Trophoblast cell (in vitro differentiated cells and primary cell): Measurements from ENCODE around the gene TUBGCP5.

Experiments
- DNase-seq, 2 donors: peaks; one replicate each; pipeline ENCODE4 v3.0.0-alpha.2; 2016
- H2AFZ ChIP-seq: 2 replicates; pipeline ENCODE4 v1.6.1; 2013; ENCODE audit warnings: low read length, moderate library complexity, mild to moderate bottlenecking; ENCODE audit not compliant: insufficient read depth, poor library complexity
- H2AK5ac ChIP-seq: 2 replicates; pipeline ENCODE4 v1.6.1; 2013; ENCODE audit warnings: mild to moderate bottlenecking, low read length
- H2BK120ac ChIP-seq: 2 replicates; pipeline ENCODE4 v1.6.1; 2013; ENCODE audit warnings: low read length, mild to moderate bottlenecking, moderate library complexity; ENCODE audit not compliant: insufficient read depth, poor library complexity
- H2BK12ac ChIP-seq: 2 replicates; pipeline ENCODE4 v1.6.1; 2013; ENCODE audit warnings: mild to moderate bottlenecking, low read length, moderate library complexity
- H2BK5ac ChIP-seq: 2 replicates; pipeline ENCODE4 v1.6.1; 2013; ENCODE audit warnings: low read length, low read depth, moderate library complexity, mild to moderate bottlenecking; ENCODE audit not compliant: poor library complexity
- H3K14ac ChIP-seq: 2 replicates; pipeline ENCODE4 v1.6.1; 2013; ENCODE audit warnings: mild to moderate bottlenecking, low read length
- H3K18ac ChIP-seq: 2 replicates; pipeline ENCODE4 v1.6.1; 2013; ENCODE audit warnings: mild to moderate bottlenecking, low read length
- H3K23ac ChIP-seq: 2 replicates; pipeline ENCODE4 v1.6.1; 2013; ENCODE audit warnings: low read length
- H3K27ac ChIP-seq: 2 replicates; pipeline ENCODE4 v1.5.1; 2013; ENCODE audit warnings: low read depth, mild to moderate bottlenecking, inconsistent platforms, low read length, moderate library complexity
- H3K27me3 ChIP-seq: 2 replicates; pipeline ENCODE4 v1.6.1; 2013; ENCODE audit warnings: inconsistent platforms, mild to moderate bottlenecking, low read length, moderate library complexity; ENCODE audit not compliant: insufficient read depth
- H3K36me3 ChIP-seq, 2 experiments: 1 replicate in 1 of 2; 2 replicates in 1 of 2; pipeline ENCODE4 v1.6.1; 2013; ENCODE audit warnings: low read length in 2 of 2, mild to moderate bottlenecking in 2 of 2, moderate library complexity in 1 of 2; ENCODE audit not compliant: insufficient read depth in 2 of 2, control insufficient read depth in 1 of 2
- H3K4ac ChIP-seq: 2 replicates; pipeline ENCODE4 v1.6.1; 2013; ENCODE audit warnings: low read depth, mild to moderate bottlenecking, low read length, moderate library complexity
- H3K4me1 ChIP-seq, 2 experiments: 1 replicate in 1 of 2; 2 replicates in 1 of 2; pipeline ENCODE4 v1.6.1; 2013; ENCODE audit warnings: low read length in 2 of 2, mild to moderate bottlenecking in 2 of 2, moderate library complexity in 1 of 2; ENCODE audit not compliant: insufficient read depth in 2 of 2, control insufficient read depth in 1 of 2
- H3K4me2 ChIP-seq: 2 replicates; pipeline ENCODE4 v1.6.1; 2013; ENCODE audit warnings: inconsistent platforms, mild to moderate bottlenecking, low read length, moderate library complexity
- H3K4me3 ChIP-seq: 2 replicates; pipeline ENCODE4 v1.5.1; 2013; ENCODE audit warnings: mild to moderate bottlenecking, low read depth, low read length, inconsistent platforms
- H3K79me1 ChIP-seq: one replicate; pipeline ENCODE4 v1.6.1; 2013; ENCODE audit warnings: low read length
- H3K79me2 ChIP-seq: 2 replicates; pipeline ENCODE4 v1.6.1; 2013; ENCODE audit warnings: low read length, mild to moderate bottlenecking; ENCODE audit not compliant: control insufficient read depth, insufficient read depth, poor library complexity
- H3K9ac ChIP-seq: 2 replicates; pipeline ENCODE4 v1.6.1; 2013; ENCODE audit warnings: mild to moderate bottlenecking, low read length
- H3K9me3 ChIP-seq: 2 replicates; pipeline ENCODE4 v1.6.1; 2013; ENCODE audit warnings: low read depth, mild to moderate bottlenecking, control low read depth, inconsistent platforms, low read length; ENCODE audit not compliant: insufficient read depth
- H4K12ac ChIP-seq: 2 replicates; pipeline ENCODE4 v1.6.1; 2013; ENCODE audit warnings: low read depth, mild to moderate bottlenecking, low read length, moderate library complexity
- H4K8ac ChIP-seq: 2 replicates; pipeline ENCODE4 v1.6.1; 2013; ENCODE audit warnings: low read depth, mild to moderate bottlenecking, low read length, moderate library complexity
- H4K91ac ChIP-seq: one replicate; pipeline ENCODE4 v1.6.1; 2013; ENCODE audit warnings: low read depth, mild to moderate bottlenecking, low read length, moderate library complexity
- WGBS: extraction: QIAGEN DNeasy Blood & Tissue Kit; methylation state at CpG from one replicate; pipeline ENCODE4 v1.1.7; 2013; ENCODE audit warnings: missing lambda C conversion rate; ENCODE audit not compliant: insufficient read length, insufficient coverage; ENCODE audit errors: extremely low coverage; 5-methylcytosine and 5-hydroxymethylcytosine counted together

The TUBGCP5 gene

GRCh38 chr15:22956978-22957260 lies 82.5 kb downstream of the TUBGCP5 start:
- H4K12ac ChIP-seq: no peak overlapping the region
- no peak overlapping the region for H3K18ac ChIP-seq
- no peak overlapping the region for H2AK5ac ChIP-seq
- H3K36me3 ChIP-seq: no peaks in the 10 kb centered on the region
- H2BK12ac ChIP-seq: no peak overlapping the region
- H2BK5ac ChIP-seq: no peak overlapping the region
- no peak overlapping the region for H3K14ac ChIP-seq
- no peak overlapping the region for H3K4me3 ChIP-seq
- no peak overlapping the region for H3K23ac ChIP-seq
- peak in 1 of 2 donors; percentile 26 for DNase-seq
- H3K4me1 ChIP-seq: no peaks in the 10 kb centered on the region
- H4K91ac ChIP-seq: no peak overlapping the region
- no peaks in the 10 kb centered on the region for H3K9me3 ChIP-seq
- no peak overlapping the region for H3K4me2 ChIP-seq
- no peaks in the 10 kb centered on the region for H3K27me3 ChIP-seq
- H4K8ac ChIP-seq: no peak overlapping the region
- H3K79me2 ChIP-seq: peaks cover 34% of the 10 kb centered on the region
- no peak overlapping the region for H3K27ac ChIP-seq
- H3K9ac ChIP-seq: no peak overlapping the region
- no peak overlapping the region for H3K4ac ChIP-seq
- H2AFZ ChIP-seq: no peak overlapping the region
- no peaks in the 10 kb centered on the region for H3K79me1 ChIP-seq
- no peak overlapping the region for H2BK120ac ChIP-seq
- WGBS: no CpG with 5 or more reads among the region's 14 CpGs

GRCh38 chr15:22956257-22956977 lies 83.0 kb downstream of the TUBGCP5 start:
- Histone ChIP-seq H3K9ac (no peak overlapping the region), H3K18ac (no peak overlapping the region), H4K12ac (no peak overlapping the region), H2BK12ac (no peak overlapping the region), H3K4me2 (no peak overlapping the region), H3K23ac (no peak overlapping the region), H2AFZ (no peak overlapping the region), H3K14ac (no peak overlapping the region), H3K9me3 (no peaks in the 10 kb centered on the region), H2AK5ac (no peak overlapping the region), H3K79me1 (no peaks in the 10 kb centered on the region), H3K4me1 (peaks cover 3% of the 10 kb centered on the region in 2 experiments), H3K79me2 (peaks cover 38% of the 10 kb centered on the region), H3K27ac (no peak overlapping the region), H4K91ac (no peak overlapping the region), H2BK5ac (no peak overlapping the region), H3K27me3 (no peaks in the 10 kb centered on the region), H4K8ac (no peak overlapping the region), H3K4me3 (no peak overlapping the region), H3K4ac (peak overlapping the region; percentile 71), H3K36me3 (peaks cover 2 to 3% of the 10 kb centered on the region in 2 experiments), H2BK120ac (no peak overlapping the region)
- no peak for DNase-seq
- no CpG with 5 or more reads among the region's 16 CpGs for WGBS

GRCh38 chr15:22955544-22956119 lies 83.7 kb downstream of the TUBGCP5 start:
- Histone ChIP-seq H4K12ac (no peak overlapping the region), H4K91ac (no peak overlapping the region), H2BK120ac (no peak overlapping the region), H4K8ac (no peak overlapping the region), H3K4me1 (peaks cover 4 to 6% of the 10 kb centered on the region in 2 experiments), H3K27me3 (no peaks in the 10 kb centered on the region), H3K23ac (no peak overlapping the region), H2AFZ (no peak overlapping the region), H3K4me3 (no peak overlapping the region), H2BK5ac (no peak overlapping the region), H3K9ac (no peak overlapping the region), H3K79me2 (peaks cover 43% of the 10 kb centered on the region), H3K36me3 (peaks cover 2 to 5% of the 10 kb centered on the region in 2 experiments), H3K14ac (no peak overlapping the region), H3K4ac (peak overlapping the region; percentile 27), H3K18ac (no peak overlapping the region), H3K9me3 (no peaks in the 10 kb centered on the region), H3K27ac (no peak overlapping the region), H3K79me1 (no peaks in the 10 kb centered on the region), H2BK12ac (no peak overlapping the region), H3K4me2 (no peak overlapping the region), H2AK5ac (no peak overlapping the region)
- DNase-seq: no peak
- WGBS: no CpG with 5 or more reads among the region's 6 CpGs

DNA sequence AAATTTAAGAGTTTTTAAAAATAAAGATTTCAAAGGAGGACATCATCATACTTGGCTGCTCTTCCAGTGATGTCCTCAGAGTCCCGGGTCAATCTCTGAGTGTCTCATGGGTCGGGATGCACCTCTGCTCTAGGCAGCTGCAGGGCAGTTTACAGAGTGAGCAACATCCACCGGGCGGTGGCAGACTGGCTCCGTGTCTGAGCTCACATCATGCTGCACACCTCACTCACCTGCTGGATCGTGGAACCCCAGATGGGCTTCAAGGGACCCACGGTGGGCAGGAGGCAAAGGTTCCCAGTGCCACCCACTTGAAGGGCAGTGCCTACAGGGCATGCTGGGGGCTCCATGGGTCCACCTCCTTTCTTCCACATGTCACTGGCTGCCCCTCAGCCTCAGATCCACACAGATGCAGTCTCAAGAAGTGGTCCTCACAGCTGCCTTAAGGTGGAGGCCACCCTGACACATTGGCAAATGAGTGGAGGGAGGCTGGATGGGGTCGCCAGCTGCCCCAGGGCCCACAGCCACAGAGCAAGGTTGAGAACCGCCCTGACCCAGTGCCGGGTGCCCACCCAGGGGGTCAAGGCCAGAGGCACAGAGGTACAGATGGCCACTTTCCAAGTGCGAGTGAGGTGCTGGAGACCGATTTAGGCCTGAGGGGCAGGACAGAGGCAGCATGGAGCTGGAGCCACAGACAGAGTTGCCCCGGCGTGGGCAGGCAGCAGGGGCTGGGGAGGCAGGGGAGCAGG lies 84.4 kb downstream of the TUBGCP5 start:
- peak overlapping the region; percentile 0 for H3K4ac ChIP-seq
- peaks cover 2 to 5% of the 10 kb centered on the region in 2 experiments for H3K36me3 ChIP-seq
- no peak overlapping the region for H3K9ac ChIP-seq
- no peak overlapping the region for H3K27ac ChIP-seq
- H4K91ac ChIP-seq: no peak overlapping the region
- no peaks in the 10 kb centered on the region for H3K79me1 ChIP-seq
- peaks cover 4 to 6% of the 10 kb centered on the region in 2 experiments for H3K4me1 ChIP-seq
- no peak overlapping the region for H3K23ac ChIP-seq
- H2BK120ac ChIP-seq: no peak overlapping the region
- peaks cover 41% of the 10 kb centered on the region for H3K79me2 ChIP-seq
- no peaks in the 10 kb centered on the region for H3K9me3 ChIP-seq
- H3K4me2 ChIP-seq: no peak overlapping the region
- no peak overlapping the region for H2BK12ac ChIP-seq
- no peak overlapping the region for H3K14ac ChIP-seq
- no peak overlapping the region for H2AFZ ChIP-seq
- WGBS: no CpG with 5 or more reads among the region's 14 CpGs
- H2BK5ac ChIP-seq: no peak overlapping the region
- no peak overlapping the region for H4K8ac ChIP-seq
- peak overlapping the region; percentile 43 for H3K18ac ChIP-seq
- H4K12ac ChIP-seq: no peak overlapping the region
- H3K4me3 ChIP-seq: no peak overlapping the region
- H3K27me3 ChIP-seq: no peaks in the 10 kb centered on the region
- DNase-seq: no peak
- no peak overlapping the region for H2AK5ac ChIP-seq
